ENCODE results near the gene ZNF592. TPM values are rescaled to one million over a fixed set of nuclear protein-coding genes. Genes with fewer than 3 reads are reported as not detected.

The ZNF592 gene
- total RNA-seq, 5 donors from 2014 or later (not counting 1 experiment from before 2014, with no cell fraction given), result 34.5 to 43.6 (median 39.0) TPM

DNA sequence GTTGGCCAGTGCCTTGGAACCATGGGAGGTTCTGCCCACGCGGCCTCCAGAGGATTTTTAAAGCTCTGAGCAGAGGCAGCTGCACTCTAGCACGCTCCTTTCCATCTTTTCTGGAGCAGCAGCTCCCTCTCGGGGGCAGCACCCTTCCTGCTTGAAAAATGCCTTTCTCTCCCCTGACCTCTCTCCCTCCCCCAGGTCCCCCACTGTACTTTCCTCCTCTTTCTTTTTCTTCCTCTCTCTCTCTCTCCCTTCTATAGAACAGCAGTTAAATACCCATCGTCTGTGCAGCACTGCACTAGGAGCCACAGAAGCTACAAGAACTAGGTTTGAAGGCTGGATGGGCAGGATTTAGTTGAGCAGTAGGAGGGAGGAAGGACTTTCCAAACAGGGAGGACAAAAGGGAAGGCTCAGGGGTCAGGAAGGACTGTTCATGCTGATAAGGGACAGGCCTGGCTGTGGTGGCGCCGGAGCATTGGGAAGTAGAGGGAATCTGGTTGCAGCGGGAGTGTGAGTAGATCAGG lies 73.2 kb downstream of the ZNF592 start:
- WGBS (ENCODE audit: insufficient coverage), result 84% methylated on average over 7 of the region's 8 CpGs
- Mint-ChIP-seq H3K4me1 (peaks cover 7 to 16% (median 13%) of the 10 kb centered on the region in 3 donors), H3K4me3 (no peak overlapping the region), H3K27me3 (peaks cover 0 to 5% of the 10 kb centered on the region in 2 donors), H3K36me3 (no peaks in the 10 kb centered on the region), H3K9me3 (no peaks in the 10 kb centered on the region), H3K27ac (no peak overlapping the region)
- ChIA-PET POLR2A (no interaction called here), CTCF (no interaction called here)
- no peaks in the 10 kb centered on the region for H3K9me3 ChIP-seq
- peaks cover 8 to 14% of the 10 kb centered on the region in 2 experiments for H3K4me1 ChIP-seq (ENCODE audit: control insufficient read depth in 1 of 2, extremely low read depth in 1 of 2, insufficient read depth in 2 of 2, low read length in 2 of 2)
- no peak overlapping the region for H3K4me3 ChIP-seq (ENCODE audit: control insufficient read depth in 1 of 2, extremely low read depth in 1 of 2, low read length in 1 of 2)
- ATAC-seq (replicated peaks in 1 of 4) (no peak), DNase-seq (no peak)
- peaks cover 0 to 9% of the 10 kb centered on the region in 2 experiments for H3K27me3 ChIP-seq (replicated peaks in 1 of 2; ENCODE audit: control insufficient read depth in 2 of 2, extremely low read depth in 1 of 2, insufficient read depth in 2 of 2, low read length in 1 of 2)
- H3K27ac ChIP-seq (ENCODE audit: low read length), result no peak overlapping the region
- H3K36me3 ChIP-seq (ENCODE audit: control insufficient read depth in 2 of 2, extremely low read depth in 1 of 2, insufficient read depth in 1 of 2, low read length in 1 of 2), result no peaks in the 10 kb centered on the region

DNA sequence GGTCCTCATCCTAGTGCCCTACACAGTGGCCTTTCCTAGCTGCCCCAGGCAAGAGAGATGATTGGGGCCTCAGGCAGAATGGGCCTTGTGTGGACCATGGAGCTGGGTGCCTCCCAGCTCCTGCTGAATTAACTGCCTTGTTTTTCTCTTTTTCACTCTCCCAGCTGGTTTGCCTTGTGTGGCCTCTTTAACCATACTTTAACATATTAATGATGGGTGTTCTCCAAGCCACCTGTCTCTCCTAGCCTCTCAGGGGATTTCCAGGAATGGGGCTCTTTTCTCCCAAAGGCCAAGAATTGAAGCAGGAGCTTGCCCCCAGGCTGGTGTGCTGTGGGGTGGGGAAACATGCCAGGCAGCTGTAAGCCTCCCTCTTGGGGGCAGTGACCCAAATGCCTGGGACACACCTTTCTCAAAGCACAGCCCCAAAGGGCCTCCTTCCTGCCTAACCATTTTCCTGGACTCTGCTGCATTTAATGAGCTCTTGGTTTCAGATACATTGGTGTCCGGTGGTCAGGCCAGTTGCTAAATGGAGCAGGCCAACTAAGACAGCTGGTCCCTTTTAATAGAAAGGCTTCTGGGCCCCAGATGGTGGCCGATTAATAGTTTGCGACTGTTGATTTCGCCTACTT lies 74.4 kb downstream of the ZNF592 start:
- peaks cover 6 to 8% of the 10 kb centered on the region in 2 experiments for H3K4me1 ChIP-seq (ENCODE audit: control insufficient read depth in 1 of 2, extremely low read depth in 1 of 2, insufficient read depth in 2 of 2, low read length in 2 of 2)
- no peak overlapping the region for H3K4me3 Mint-ChIP-seq
- no peak overlapping the region for H3K27ac ChIP-seq (ENCODE audit: low read length)
- H3K4me1 Mint-ChIP-seq, result peaks cover 6 to 13% (median 10%) of the 10 kb centered on the region in 3 donors
- no peaks in the 10 kb centered on the region for H3K36me3 ChIP-seq (ENCODE audit: control insufficient read depth in 2 of 2, extremely low read depth in 1 of 2, insufficient read depth in 1 of 2, low read length in 1 of 2)
- H3K27ac Mint-ChIP-seq, result no peak overlapping the region
- no peaks in the 10 kb centered on the region for H3K9me3 ChIP-seq
- H3K36me3 Mint-ChIP-seq, result no peaks in the 10 kb centered on the region
- POLR2A ChIA-PET, result no interaction called here
- H3K4me3 ChIP-seq (ENCODE audit: control insufficient read depth in 1 of 2, extremely low read depth in 1 of 2, low read length in 1 of 2), result no peak overlapping the region
- ATAC-seq (replicated peaks in 1 of 4), result no peak
- 95% methylated on average over 4 of the region's 4 CpGs for WGBS (ENCODE audit: insufficient coverage)
- no peaks in the 10 kb centered on the region for H3K9me3 Mint-ChIP-seq
- peaks cover 0 to 2% of the 10 kb centered on the region in 2 donors for H3K27me3 Mint-ChIP-seq
- DNase-seq, result no peak
- H3K27me3 ChIP-seq (replicated peaks in 1 of 2; ENCODE audit: control insufficient read depth in 2 of 2, extremely low read depth in 1 of 2, insufficient read depth in 2 of 2, low read length in 1 of 2), result peaks cover 0 to 3% of the 10 kb centered on the region in 2 experiments
- CTCF ChIA-PET, result interaction anchor here (0.5 to 0.8 kb wide), 2 partner anchors 11 to 237 kb away, joined by 3 to 5 read pairs; no protein-coding TSS in a partner anchor

DNA sequence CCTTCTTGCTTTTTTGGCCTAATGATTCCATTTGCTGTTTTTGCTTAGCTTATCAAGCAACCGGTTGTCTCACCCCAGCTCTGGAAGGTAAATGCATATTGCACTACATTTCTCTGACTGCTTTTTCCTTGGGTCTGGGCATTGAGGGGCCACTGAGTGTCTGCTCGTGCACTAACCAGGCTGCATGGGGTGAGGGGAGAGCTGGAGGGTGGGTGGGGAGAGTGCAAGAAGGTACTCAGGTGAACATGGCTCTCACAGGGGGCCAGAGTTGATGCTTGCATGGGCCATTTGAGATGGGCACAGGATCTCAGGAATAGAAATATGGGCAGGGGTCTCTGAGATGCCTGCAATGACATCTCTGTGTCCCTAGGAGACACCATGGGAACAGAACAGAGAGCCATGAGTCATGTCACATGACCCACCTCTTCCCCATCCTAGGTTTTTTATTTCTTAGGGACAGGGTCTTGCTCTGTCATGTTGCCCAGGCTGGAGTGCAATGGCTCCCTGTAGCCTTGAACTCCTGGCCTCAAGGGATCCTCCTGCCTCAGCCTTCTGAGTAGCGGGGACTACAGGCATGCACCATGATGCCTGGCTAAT lies 75.0 kb downstream of the ZNF592 start:
- H3K27me3 Mint-ChIP-seq, result peaks cover 0 to 4% of the 10 kb centered on the region in 2 donors
- no peak overlapping the region for H3K27ac ChIP-seq (ENCODE audit: low read length)
- H3K36me3 Mint-ChIP-seq, result no peaks in the 10 kb centered on the region
- H3K9me3 ChIP-seq, result no peaks in the 10 kb centered on the region
- no peak overlapping the region for H3K4me3 ChIP-seq (ENCODE audit: control insufficient read depth in 1 of 2, extremely low read depth in 1 of 2, low read length in 1 of 2)
- no peaks in the 10 kb centered on the region for H3K27me3 ChIP-seq (replicated peaks in 1 of 2; ENCODE audit: control insufficient read depth in 2 of 2, extremely low read depth in 1 of 2, insufficient read depth in 2 of 2, low read length in 1 of 2)
- H3K4me1 ChIP-seq (ENCODE audit: control insufficient read depth in 1 of 2, extremely low read depth in 1 of 2, insufficient read depth in 2 of 2, low read length in 2 of 2), result peaks cover under 1 to 4% of the 10 kb centered on the region in 2 experiments
- no peak overlapping the region for H3K4me3 Mint-ChIP-seq
- no peaks in the 10 kb centered on the region for H3K9me3 Mint-ChIP-seq
- CTCF ChIA-PET, result no interaction called here
- POLR2A ChIA-PET, result no interaction called here
- H3K27ac Mint-ChIP-seq, result no peak overlapping the region
- no peak for ATAC-seq (replicated peaks in 1 of 4)
- peaks cover under 1 to 7% (median 4%) of the 10 kb centered on the region in 3 donors for H3K4me1 Mint-ChIP-seq
- no peaks in the 10 kb centered on the region for H3K36me3 ChIP-seq (ENCODE audit: control insufficient read depth in 2 of 2, extremely low read depth in 1 of 2, insufficient read depth in 1 of 2, low read length in 1 of 2)
- no peak for DNase-seq
- 92% methylated on average over 2 of the region's 3 CpGs for WGBS (ENCODE audit: insufficient coverage)

DNA sequence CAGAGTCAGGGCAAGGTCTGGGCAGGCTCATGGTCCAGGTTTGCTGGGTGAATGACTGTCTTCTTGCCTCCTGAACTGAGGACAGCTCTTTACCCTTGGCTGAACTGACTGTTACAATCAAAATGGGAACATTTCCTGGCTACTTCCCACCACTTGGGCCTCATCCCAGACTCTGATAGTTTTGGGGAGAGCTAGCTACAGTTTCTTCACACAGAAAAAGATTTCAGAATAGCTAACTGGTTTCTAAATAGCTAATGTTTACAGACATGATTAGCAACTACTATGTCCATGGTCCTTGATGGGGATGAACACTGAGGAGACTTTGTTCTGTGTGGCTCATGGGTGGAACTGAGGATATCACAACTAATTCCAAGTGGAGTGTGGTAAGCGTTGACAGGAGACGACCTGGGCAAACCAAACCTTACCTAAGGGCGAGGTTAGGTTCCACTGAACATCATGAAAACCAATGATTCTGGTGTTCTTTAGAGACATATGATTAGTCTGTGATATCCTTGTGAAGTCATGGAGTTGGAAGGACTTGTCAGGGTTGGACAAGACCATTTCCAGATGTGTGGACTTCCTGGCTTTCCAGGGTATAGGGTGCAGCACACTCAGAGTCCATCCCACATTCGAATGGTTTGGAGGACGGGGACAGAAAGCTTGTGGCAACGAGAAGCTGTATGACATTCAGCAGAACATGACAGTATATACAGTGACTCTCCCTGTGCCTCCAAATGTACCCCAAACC lies 76.0 kb downstream of the ZNF592 start:
- no peak overlapping the region for H3K4me3 ChIP-seq (ENCODE audit: control insufficient read depth in 1 of 2, extremely low read depth in 1 of 2, low read length in 1 of 2)
- no peaks in the 10 kb centered on the region for H3K27me3 ChIP-seq (replicated peaks in 1 of 2; ENCODE audit: control insufficient read depth in 2 of 2, extremely low read depth in 1 of 2, insufficient read depth in 2 of 2, low read length in 1 of 2)
- no peak for DNase-seq
- Mint-ChIP-seq H3K27me3 (peaks cover 0 to 5% of the 10 kb centered on the region in 2 donors), H3K9me3 (no peaks in the 10 kb centered on the region), H3K4me3 (no peak overlapping the region), H3K27ac (no peak overlapping the region), H3K4me1 (no peaks in the 10 kb centered on the region), H3K36me3 (no peaks in the 10 kb centered on the region)
- H3K9me3 ChIP-seq, result no peaks in the 10 kb centered on the region
- H3K4me1 ChIP-seq (ENCODE audit: control insufficient read depth in 1 of 2, extremely low read depth in 1 of 2, insufficient read depth in 2 of 2, low read length in 2 of 2), result no peaks in the 10 kb centered on the region
- ChIA-PET POLR2A (no interaction called here), CTCF (no interaction called here)
- no peaks in the 10 kb centered on the region for H3K36me3 ChIP-seq (ENCODE audit: control insufficient read depth in 2 of 2, extremely low read depth in 1 of 2, insufficient read depth in 1 of 2, low read length in 1 of 2)
- 80% methylated on average over 2 of the region's 6 CpGs for WGBS (ENCODE audit: insufficient coverage)
- no peak overlapping the region for H3K27ac ChIP-seq (ENCODE audit: low read length)
- no peak for ATAC-seq (replicated peaks in 1 of 4)

DNA sequence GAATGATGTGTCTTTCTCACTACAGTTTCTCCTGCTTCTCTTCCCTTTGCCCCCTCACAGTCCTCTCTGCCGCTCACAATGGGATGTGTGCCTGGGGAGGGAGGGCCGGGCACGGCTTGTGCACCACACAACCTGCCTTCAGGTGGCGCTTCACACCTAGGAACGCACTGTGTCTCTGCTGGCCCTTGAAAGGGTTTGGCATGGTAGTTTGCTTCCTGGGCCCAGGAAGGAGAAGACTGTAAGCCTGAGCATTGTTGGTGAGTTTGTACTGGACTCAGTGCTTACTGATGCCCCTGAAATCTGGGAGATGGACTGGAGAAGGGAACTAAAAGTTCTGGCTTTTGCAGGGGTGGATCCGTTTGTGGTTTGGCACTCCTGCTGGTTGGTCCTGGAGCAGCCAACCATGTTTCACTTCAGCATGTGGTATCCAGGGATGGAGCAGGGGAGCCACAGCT lies 78.0 kb downstream of the ZNF592 start:
- no peak overlapping the region for H3K27ac Mint-ChIP-seq
- Histone ChIP-seq H3K9me3 (no peaks in the 10 kb centered on the region), H3K36me3 (ENCODE audit: control insufficient read depth in 2 of 2, extremely low read depth in 1 of 2, insufficient read depth in 1 of 2, low read length in 1 of 2) (no peaks in the 10 kb centered on the region), H3K4me1 (ENCODE audit: control insufficient read depth in 1 of 2, extremely low read depth in 1 of 2, insufficient read depth in 2 of 2, low read length in 2 of 2) (no peaks in the 10 kb centered on the region), H3K27ac (ENCODE audit: low read length) (no peak overlapping the region), H3K27me3 (replicated peaks in 1 of 2; ENCODE audit: control insufficient read depth in 2 of 2, extremely low read depth in 1 of 2, insufficient read depth in 2 of 2, low read length in 1 of 2) (no peaks in the 10 kb centered on the region), H3K4me3 (ENCODE audit: control insufficient read depth in 1 of 2, extremely low read depth in 1 of 2, low read length in 1 of 2) (no peak overlapping the region)
- no peaks in the 10 kb centered on the region for H3K9me3 Mint-ChIP-seq
- no peak for DNase-seq
- POLR2A ChIA-PET, result no interaction called here
- H3K36me3 Mint-ChIP-seq, result no peaks in the 10 kb centered on the region
- H3K27me3 Mint-ChIP-seq, result peaks cover 0 to 5% of the 10 kb centered on the region in 2 donors
- CTCF ChIA-PET, result no interaction called here
- H3K4me3 Mint-ChIP-seq, result no peak overlapping the region
- ATAC-seq (replicated peaks in 1 of 4), result no peak
- WGBS (ENCODE audit: insufficient coverage), result 80% methylated on average over 5 of the region's 6 CpGs
- no peaks in the 10 kb centered on the region for H3K4me1 Mint-ChIP-seq

DNA sequence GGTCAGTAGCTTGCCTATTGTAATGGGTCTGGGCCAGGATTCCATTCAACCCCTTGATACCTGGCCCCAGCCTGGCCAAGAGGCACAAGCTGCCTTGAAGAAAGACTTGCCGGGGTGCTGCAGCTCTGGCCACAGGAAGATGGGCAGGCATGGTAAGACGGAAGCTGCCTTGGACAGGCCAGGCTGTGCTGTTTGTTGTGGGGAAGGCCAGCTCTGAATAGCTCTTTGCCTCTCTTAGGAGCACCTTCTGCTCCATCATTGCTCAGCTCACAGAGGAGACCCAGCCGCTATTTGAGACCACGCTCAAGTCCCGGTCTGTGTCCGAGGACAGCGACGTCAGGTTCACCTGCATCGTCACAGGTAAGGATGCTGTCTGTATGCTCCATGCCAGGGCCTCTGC lies 78.9 kb downstream of the ZNF592 start:
- DNase-seq, result no peak
- Mint-ChIP-seq H3K27me3 (peaks cover 0 to 5% of the 10 kb centered on the region in 2 donors), H3K4me1 (no peaks in the 10 kb centered on the region), H3K4me3 (no peak overlapping the region), H3K27ac (no peak overlapping the region), H3K36me3 (no peaks in the 10 kb centered on the region), H3K9me3 (no peaks in the 10 kb centered on the region)
- Histone ChIP-seq H3K4me3 (ENCODE audit: control insufficient read depth in 1 of 2, extremely low read depth in 1 of 2, low read length in 1 of 2) (no peak overlapping the region), H3K9me3 (no peaks in the 10 kb centered on the region), H3K36me3 (ENCODE audit: control insufficient read depth in 2 of 2, extremely low read depth in 1 of 2, insufficient read depth in 1 of 2, low read length in 1 of 2) (no peaks in the 10 kb centered on the region), H3K27me3 (replicated peaks in 1 of 2; ENCODE audit: control insufficient read depth in 2 of 2, extremely low read depth in 1 of 2, insufficient read depth in 2 of 2, low read length in 1 of 2) (no peaks in the 10 kb centered on the region), H3K27ac (ENCODE audit: low read length) (no peak overlapping the region), H3K4me1 (ENCODE audit: control insufficient read depth in 1 of 2, extremely low read depth in 1 of 2, insufficient read depth in 2 of 2, low read length in 2 of 2) (no peaks in the 10 kb centered on the region)
- ChIA-PET POLR2A (no interaction called here), CTCF (no interaction called here)
- no peak for ATAC-seq (replicated peaks in 1 of 4)
- 86% methylated on average over 2 of the region's 9 CpGs for WGBS (ENCODE audit: insufficient coverage)

Measured in T-cell (primary cell).